IPS DF 4.7 (cell line): ENCODE results near the gene ARHGAP24.

Experiments
- DNase-seq: peaks from one replicate; pipeline ENCODE4 v3.0.0-alpha.2; 2013; ENCODE audit warnings: low spot score; ENCODE audit errors: extremely low read depth

ARHGAP24 gene

GRCh38 chr4:85688055-85688740 lies 213.2 kb downstream of the ARHGAP24 start:
- DNase-seq, result no peak

GRCh38 chr4:85696661-85697060 lies 221.7 kb downstream of the ARHGAP24 start:
- no peak for DNase-seq

- no peak for DNase-seq
Measured at GRCh38 chr4:85697854-85698253, 222.9 kb downstream of the ARHGAP24 start.

- no peak for DNase-seq
Measured at GRCh38 chr4:85700362-85700761, 225.4 kb downstream of the ARHGAP24 start.

GRCh38 chr4:85701861-85702321 lies 226.9 kb downstream of the ARHGAP24 start:
- DNase-seq, result no peak

GRCh38 chr4:85703096-85703495 lies 228.1 kb downstream of the ARHGAP24 start:
- DNase-seq, result no peak

GRCh38 chr4:85707611-85708010 lies 232.7 kb downstream of the ARHGAP24 start:
- DNase-seq, result no peak

- DNase-seq, result no peak
Measured at GRCh38 chr4:85708468-85708867, 233.5 kb downstream of the ARHGAP24 start.

- DNase-seq, result no peak
Measured at GRCh38 chr4:85713005-85713404, 238.1 kb downstream of the ARHGAP24 start.

- DNase-seq, result no peak
Measured at GRCh38 chr4:85715991-85716737, 241.2 kb downstream of the ARHGAP24 start.

GRCh38 chr4:85717351-85717750 lies 242.4 kb downstream of the ARHGAP24 start:
- DNase-seq, result no peak

- DNase-seq, result no peak
Measured at GRCh38 chr4:85717847-85718246, 242.9 kb downstream of the ARHGAP24 start.

GRCh38 chr4:85720735-85721134 lies 245.8 kb downstream of the ARHGAP24 start:
- no peak for DNase-seq

GRCh38 chr4:85722401-85722800 lies 247.5 kb downstream of the ARHGAP24 start:
- DNase-seq, result no peak

GRCh38 chr4:85722807-85723206 lies 247.9 kb downstream of the ARHGAP24 start:
- no peak for DNase-seq

- no peak for DNase-seq
Measured at GRCh38 chr4:85724791-85725563, 250.0 kb downstream of the ARHGAP24 start.

- no peak for DNase-seq
Measured at GRCh38 chr4:85725721-85726170, 250.8 kb downstream of the ARHGAP24 start.

GRCh38 chr4:85726555-85726954 lies 251.6 kb downstream of the ARHGAP24 start:
- no peak for DNase-seq

- DNase-seq, result no peak
Measured at GRCh38 chr4:85728464-85728863, 253.5 kb downstream of the ARHGAP24 start.

GRCh38 chr4:85732124-85732523 lies 257.2 kb downstream of the ARHGAP24 start:
- no peak for DNase-seq

- no peak for DNase-seq
Measured at GRCh38 chr4:85733798-85734197, 258.8 kb downstream of the ARHGAP24 start.

GRCh38 chr4:85734424-85734831 lies 259.5 kb downstream of the ARHGAP24 start:
- no peak for DNase-seq
